T-cell (primary cell): ENCODE results near the gene DENND1A. TPM values are rescaled to one million over a fixed set of nuclear protein-coding genes. Genes with fewer than 3 reads are reported as not detected.
A peak's percentile ranks its signal among the peaks of the same experiment; 100 is the strongest.

Source experiments
- ATAC-seq, 4 experiments: fragments of 200-7000 bp in 3 of 4; fragments of 150-1000 bp in 1 of 4; cut with Tn5 transposase; replicated peaks in 1 of 4; 1 replicate in 3 of 4; 2 replicates in 1 of 4; pipeline ENCODE4 v1.10.0; 2021; ENCODE audit warnings: moderate library complexity in 3 of 4, mild to moderate bottlenecking in 2 of 4, moderate number of reproducible peaks in 1 of 4
- CTCF ChIA-PET, 2 donors: fragments of 300-600 bp; sonication (Branson Sonifier 250); formaldehyde crosslinking; loops; one replicate each; lab custom pipeline; 2022; ENCODE audit warnings: antibody characterized with exemption in 2 of 2; lab: Charles Lee
- POLR2A ChIA-PET, 2 donors: fragments of 300-600 bp; sonication (Branson Sonifier 250); formaldehyde crosslinking; loops; one replicate each; lab custom pipeline; 2022; ENCODE audit warnings: antibody characterized with exemption in 2 of 2; lab: Charles Lee
- DNase-seq, 35 experiments: peaks; one replicate each; pipeline versions ENCODE4 v3.0.0 to v3.0.0-alpha.2; 2013 to 2023
- H3K27ac ChIP-seq: one replicate; pipeline ENCODE4 v1.5.1; 2013; ENCODE audit warnings: low read length
- H3K27me3 ChIP-seq, 2 experiments: replicated peaks in 1 of 2; 1 replicate in 1 of 2; 2 replicates in 1 of 2; pipeline versions ENCODE4 v1.6.1 to v1.7.0; 2013; ENCODE audit warnings: low read length in 1 of 2, mixed read lengths in 1 of 2; ENCODE audit not compliant: control insufficient read depth in 2 of 2, insufficient read depth in 2 of 2; ENCODE audit errors: extremely low read depth in 1 of 2
- H3K36me3 ChIP-seq, 2 donors: 1 replicate in 1 of 2; 2 replicates in 1 of 2; pipeline versions ENCODE4 v1.6.1 to v1.7.0; 2013; ENCODE audit warnings: low read length in 1 of 2; ENCODE audit not compliant: control insufficient read depth in 2 of 2, insufficient read depth in 1 of 2; ENCODE audit errors: extremely low read depth in 1 of 2
- H3K4me1 ChIP-seq, 2 experiments: 1 replicate in 1 of 2; 2 replicates in 1 of 2; pipeline versions ENCODE4 v1.6.1 to v1.7.0; 2013; ENCODE audit warnings: low read length in 2 of 2, mixed read lengths in 1 of 2; ENCODE audit not compliant: insufficient read depth in 2 of 2, control insufficient read depth in 1 of 2; ENCODE audit errors: extremely low read depth in 1 of 2
- H3K4me3 ChIP-seq, 2 donors: 1 replicate in 1 of 2; 2 replicates in 1 of 2; pipeline versions ENCODE4 v1.5.1 to v1.7.0; 2013; ENCODE audit warnings: mild to moderate bottlenecking in 2 of 2, low read length in 1 of 2, moderate library complexity in 1 of 2; ENCODE audit not compliant: control insufficient read depth in 1 of 2; ENCODE audit errors: extremely low read depth in 1 of 2
- H3K9me3 ChIP-seq: 2 replicates; pipeline ENCODE4 v1.7.0; 2013
- H3K27ac Mint-ChIP-seq, 2 donors: one replicate each; pipeline ENCODE4 v1.8.0; 2020 to 2021; ENCODE audit warnings: mild to moderate bottlenecking in 2 of 2, mixed read lengths in 2 of 2
- H3K27me3 Mint-ChIP-seq, 2 donors: one replicate each; pipeline ENCODE4 v1.8.0; 2021 to 2022; ENCODE audit warnings: mixed read lengths in 2 of 2
- H3K36me3 Mint-ChIP-seq: one replicate; pipeline ENCODE4 v1.8.0; 2021; ENCODE audit warnings: mixed read lengths
- H3K4me1 Mint-ChIP-seq, 3 donors: one replicate each; pipeline ENCODE4 v1.8.0; 2020 to 2022; ENCODE audit warnings: mixed read lengths in 3 of 3, mild to moderate bottlenecking in 1 of 3
- H3K4me3 Mint-ChIP-seq, 3 donors: one replicate each; pipeline ENCODE4 v1.8.0; 2020 to 2022; ENCODE audit warnings: mild to moderate bottlenecking in 3 of 3, mixed read lengths in 3 of 3, moderate library complexity in 3 of 3
- H3K9me3 Mint-ChIP-seq, 3 donors: one replicate each; pipeline ENCODE4 v1.8.0; 2020 to 2022; ENCODE audit warnings: mixed read lengths in 3 of 3
- WGBS: methylation state at CpG from one replicate; pipeline ENCODE4 v1.1.5; 2013; ENCODE audit warnings: missing lambda C conversion rate; ENCODE audit not compliant: insufficient coverage; 5-methylcytosine and 5-hydroxymethylcytosine counted together
- total RNA-seq, 35 experiments: library from RNA in 6 of 35; stranded (reverse) in 6 of 35; fragments of 120-200 nt in 1 of 35; gene quantifications; one replicate each; pipeline versions ENCODE4 v1.2.1 to v1.2.4 and lab custom pipeline; 2013 to 2026

Gene DENND1A
- total RNA-seq, 5 donors from 2014 or later (not counting 1 experiment from before 2014, with no cell fraction given), result 12.4 to 19.9 (median 14.1) TPM

- no peak for DNase-seq
- Mint-ChIP-seq H3K4me1 (peaks cover 0 to 10% (median 9%) of the 10 kb centered on the region in 3 donors), H3K9me3 (no peaks in the 10 kb centered on the region), H3K4me3 (no peak overlapping the region), H3K36me3 (no peaks in the 10 kb centered on the region), H3K27ac (no peak overlapping the region), H3K27me3 (no peaks in the 10 kb centered on the region)
- no peaks in the 10 kb centered on the region for H3K27me3 ChIP-seq
- H3K4me1 ChIP-seq, result peaks cover 0 to 3% of the 10 kb centered on the region in 2 experiments
- ChIA-PET CTCF (no interaction called here), POLR2A (no interaction called here)
- H3K4me3 ChIP-seq, result no peak overlapping the region
- peaks cover 0 to 8% of the 10 kb centered on the region in 2 donors for H3K36me3 ChIP-seq
- ATAC-seq, result no peak
- no peaks in the 10 kb centered on the region for H3K9me3 ChIP-seq
- WGBS, result 90% methylated on average over 7 of the region's 13 CpGs
- H3K27ac ChIP-seq, result no peak overlapping the region
These were observed 523.2 kb downstream of the DENND1A start for GRCh38 chr9:123406691-123407216.

- no peak overlapping the region for H3K4me3 ChIP-seq
- H3K9me3 ChIP-seq, result no peaks in the 10 kb centered on the region
- no peaks in the 10 kb centered on the region for H3K27me3 Mint-ChIP-seq
- no peaks in the 10 kb centered on the region for H3K27me3 ChIP-seq
- ChIA-PET CTCF (no interaction called here), POLR2A (no interaction called here)
- H3K36me3 ChIP-seq, result peaks cover 0 to 8% of the 10 kb centered on the region in 2 donors
- DNase-seq (no peak), ATAC-seq (no peak)
- no peaks in the 10 kb centered on the region for H3K9me3 Mint-ChIP-seq
- peaks cover 0 to 10% (median 9%) of the 10 kb centered on the region in 3 donors for H3K4me1 Mint-ChIP-seq
- H3K36me3 Mint-ChIP-seq, result peaks cover 2% of the 10 kb centered on the region
- H3K27ac Mint-ChIP-seq, result no peak overlapping the region
- no peak overlapping the region for H3K4me3 Mint-ChIP-seq
- H3K4me1 ChIP-seq, result peaks cover 0 to 3% of the 10 kb centered on the region in 2 experiments
- no CpG with 5 or more reads among the region's 6 CpGs for WGBS
- H3K27ac ChIP-seq, result no peak overlapping the region
These were observed 523.9 kb downstream of the DENND1A start for GRCh38 chr9:123406016-123406415.

- WGBS, result 88% methylated on average over 12 of the region's 17 CpGs
- Mint-ChIP-seq H3K27ac (no peak overlapping the region), H3K36me3 (peaks cover 2% of the 10 kb centered on the region), H3K9me3 (no peaks in the 10 kb centered on the region), H3K27me3 (no peaks in the 10 kb centered on the region), H3K4me1 (peaks cover 0 to 10% (median 9%) of the 10 kb centered on the region in 3 donors), H3K4me3 (no peak overlapping the region)
- ChIA-PET CTCF (no interaction called here), POLR2A (no interaction called here)
- Histone ChIP-seq H3K4me1 (peaks cover 0 to 3% of the 10 kb centered on the region in 2 experiments), H3K27me3 (no peaks in the 10 kb centered on the region), H3K9me3 (no peaks in the 10 kb centered on the region), H3K27ac (no peak overlapping the region), H3K4me3 (no peak overlapping the region), H3K36me3 (no peaks in the 10 kb centered on the region)
- ATAC-seq (no peak), DNase-seq (no peak)
These were observed 526.9 kb downstream of the DENND1A start for GRCh38 chr9:123402981-123403509.

GRCh38 chr9:123401879-123402513, 527.9 kb downstream of the DENND1A start:
- ATAC-seq, result no peak

GRCh38 chr9:123400926-123401503, 528.9 kb downstream of the DENND1A start:
- H3K27ac Mint-ChIP-seq, result no peak overlapping the region
- CTCF ChIA-PET, result no interaction called here

More at GRCh38 chr9:123401879-123402513, 527.9 kb downstream of the DENND1A start:
- WGBS, result 87% methylated on average over 7 of the region's 9 CpGs
- Mint-ChIP-seq H3K36me3 (peaks cover 2% of the 10 kb centered on the region), H3K27ac (no peak overlapping the region), H3K9me3 (no peaks in the 10 kb centered on the region), H3K27me3 (no peaks in the 10 kb centered on the region), H3K4me1 (peaks cover 0 to 9% (median 8%) of the 10 kb centered on the region in 3 donors), H3K4me3 (no peak overlapping the region)
- H3K27me3 ChIP-seq, result no peaks in the 10 kb centered on the region
- H3K27ac ChIP-seq, result no peak overlapping the region
- DNase-seq, result peak in 1 of 35 experiments; percentile 16
- ChIA-PET POLR2A (no interaction called here), CTCF (no interaction called here)
- H3K36me3 ChIP-seq, result no peaks in the 10 kb centered on the region
- H3K4me1 ChIP-seq, result peaks cover 0 to 3% of the 10 kb centered on the region in 2 experiments
- H3K9me3 ChIP-seq, result no peaks in the 10 kb centered on the region
- no peak overlapping the region for H3K4me3 ChIP-seq

GRCh38 chr9:123399803-123400378, 530.0 kb downstream of the DENND1A start:
- no peaks in the 10 kb centered on the region for H3K4me1 ChIP-seq
- Mint-ChIP-seq H3K4me3 (no peak overlapping the region), H3K27me3 (no peaks in the 10 kb centered on the region), H3K27ac (no peak overlapping the region), H3K4me1 (no peaks in the 10 kb centered on the region), H3K9me3 (no peaks in the 10 kb centered on the region), H3K36me3 (peaks cover 9% of the 10 kb centered on the region)
- peak in 1 of 35 experiments; percentile 3 for DNase-seq
- no peak overlapping the region for H3K27ac ChIP-seq
- ChIA-PET CTCF (interaction anchor here in 1 of 2 donors (0.6 to 1.2 kb wide), 2 partner anchors 124 to 1364 kb away, joined by 3 read pairs; no protein-coding TSS in a partner anchor), POLR2A (no interaction called here)
- H3K4me3 ChIP-seq, result no peak overlapping the region
- ATAC-seq, result no peak
- H3K27me3 ChIP-seq, result no peaks in the 10 kb centered on the region
- 92% methylated on average over 5 of the region's 11 CpGs for WGBS
- no peaks in the 10 kb centered on the region for H3K9me3 ChIP-seq
- H3K36me3 ChIP-seq, result peaks cover 0 to 5% of the 10 kb centered on the region in 2 donors

More at GRCh38 chr9:123400926-123401503, 528.9 kb downstream of the DENND1A start:
- 80% methylated on average over 5 of the region's 13 CpGs for WGBS
- POLR2A ChIA-PET, result no interaction called here
- H3K36me3 Mint-ChIP-seq, result peaks cover 9% of the 10 kb centered on the region
- peaks cover 0 to under 1% (median 0%) of the 10 kb centered on the region in 3 donors for H3K4me1 Mint-ChIP-seq
- H3K27ac ChIP-seq, result no peak overlapping the region
- no peak overlapping the region for H3K4me3 Mint-ChIP-seq
- no peaks in the 10 kb centered on the region for H3K9me3 Mint-ChIP-seq
- H3K36me3 ChIP-seq, result peaks cover 0 to under 1% of the 10 kb centered on the region in 2 donors
- no peaks in the 10 kb centered on the region for H3K27me3 ChIP-seq
- DNase-seq (no peak), ATAC-seq (no peak)
- no peaks in the 10 kb centered on the region for H3K9me3 ChIP-seq
- H3K4me3 ChIP-seq, result no peak overlapping the region
- H3K4me1 ChIP-seq, result peaks cover 0 to 2% of the 10 kb centered on the region in 2 experiments
- no peaks in the 10 kb centered on the region for H3K27me3 Mint-ChIP-seq
